ENCODE data around the gene CTTNBP2. TPM values are rescaled to one million over a fixed set of nuclear protein-coding genes. Genes with fewer than 3 reads are reported as not detected.

The CTTNBP2 gene
- total RNA-seq, result 1.9 TPM

- ATAC-seq (peak; percentile 90), DNase-seq (ENCODE audit: low spot score) (peak; percentile 68)
Observed at GRCh38 chr7:117873310-117874190, at the start of gene CTTNBP2. Gene CTTNBP2 (minus strand): TSS chr7:117873441. CDS start chr7:117873415, 26 bp downstream.

- ATAC-seq (no peak), DNase-seq (ENCODE audit: low spot score) (no peak)
Observed at GRCh38 chr7:117916309-117916708, 43.1 kb upstream of the CTTNBP2 start.

- no peak for ATAC-seq
- no peak for DNase-seq (ENCODE audit: low spot score)
Observed at GRCh38 chr7:117912421-117912820, 39.2 kb upstream of the CTTNBP2 start.

GRCh38 chr7:117908031-117908795, 35.0 kb upstream of the CTTNBP2 start:
- DNase-seq (ENCODE audit: low spot score) (no peak), ATAC-seq (no peak)

GRCh38 chr7:117907049-117907640, 33.9 kb upstream of the CTTNBP2 start:
- ATAC-seq (no peak), DNase-seq (ENCODE audit: low spot score) (no peak)

GRCh38 chr7:117902314-117902889, 29.2 kb upstream of the CTTNBP2 start:
- no peak for ATAC-seq
- DNase-seq (ENCODE audit: low spot score), result no peak

GRCh38 chr7:117901089-117901797, 28.0 kb upstream of the CTTNBP2 start:
- DNase-seq (ENCODE audit: low spot score) (no peak), ATAC-seq (no peak)

GRCh38 chr7:117896339-117896738, 23.1 kb upstream of the CTTNBP2 start:
- no peak for DNase-seq (ENCODE audit: low spot score)
- no peak for ATAC-seq

GRCh38 chr7:117895276-117895675, 22.0 kb upstream of the CTTNBP2 start:
- DNase-seq (ENCODE audit: low spot score) (no peak), ATAC-seq (no peak)

GRCh38 chr7:117894037-117894436, 20.8 kb upstream of the CTTNBP2 start:
- no peak for ATAC-seq
- no peak for DNase-seq (ENCODE audit: low spot score)

GRCh38 chr7:117892821-117893220, 19.6 kb upstream of the CTTNBP2 start:
- DNase-seq (ENCODE audit: low spot score), result no peak
- ATAC-seq, result no peak

GRCh38 chr7:117889611-117890010, 16.4 kb upstream of the CTTNBP2 start:
- DNase-seq (ENCODE audit: low spot score), result no peak
- no peak for ATAC-seq

GRCh38 chr7:117888627-117889026, 15.4 kb upstream of the CTTNBP2 start:
- no peak for DNase-seq (ENCODE audit: low spot score)
- ATAC-seq, result no peak

GRCh38 chr7:117882594-117882993, 9.4 kb upstream of the CTTNBP2 start:
- ATAC-seq, result no peak
- DNase-seq (ENCODE audit: low spot score), result no peak

- no peak for DNase-seq (ENCODE audit: low spot score)
- no peak for ATAC-seq
Observed at GRCh38 chr7:117876761-117877160, 3.5 kb upstream of the CTTNBP2 start.

GRCh38 chr7:117875566-117875965, 2.3 kb upstream of the CTTNBP2 start:
- ATAC-seq (no peak), DNase-seq (ENCODE audit: low spot score) (no peak)

GRCh38 chr7:117874191-117874700, 1.0 kb upstream of the CTTNBP2 start:
- DNase-seq (ENCODE audit: low spot score) (no peak), ATAC-seq (no peak)

- ATAC-seq, result peak; percentile 71
- peak; percentile 46 for DNase-seq (ENCODE audit: low spot score)
Observed at GRCh38 chr7:117872561-117873309, 506 bp downstream of the CTTNBP2 start.

- ATAC-seq, result peak; percentile 3
- no peak for DNase-seq (ENCODE audit: low spot score)
Observed at GRCh38 chr7:117871778-117872538, 1.3 kb downstream of the CTTNBP2 start.

All from left lobe of liver (tissue), 2 donors.